Right lobe of liver (tissue), 6 donors: Measurements from ENCODE around the gene TIMP3. TPM values are rescaled to one million over a fixed set of nuclear protein-coding genes. Genes with fewer than 3 reads are reported as not detected.

Experiments
- ATAC-seq, 4 donors: fragments of 200-7000 bp; cut with Tn5 transposase; one replicate each; pipeline ENCODE4 v1.9.1; 2020; ENCODE audit warnings: mild to moderate bottlenecking in 4 of 4, moderate library complexity in 4 of 4
- DNase-seq, 3 donors: peaks; one replicate each; pipeline ENCODE4 v3.0.0-alpha.2; 2020
- H3K27ac ChIP-seq, 3 donors: fragments of 200-600 bp; one replicate each; pipeline ENCODE4 v1.8.0; 2022
- H3K27me3 ChIP-seq, 2 donors: fragments of 200-600 bp; one replicate each; pipeline ENCODE4 v1.8.0; 2022
- H3K36me3 ChIP-seq, 4 donors: fragments of 200-600 bp; sonication (generic) in 1 of 4; one replicate each; pipeline versions ENCODE4 v1.5.1 to v1.8.0; 2017 to 2022; ENCODE audit warnings: control low read depth in 1 of 4
- H3K4me1 ChIP-seq, 4 donors: fragments of 200-600 bp; sonication (generic) in 1 of 4; one replicate each; pipeline versions ENCODE4 v1.5.1 to v1.8.0; 2017 to 2022; ENCODE audit warnings: control low read depth in 1 of 4
- H3K4me3 ChIP-seq, 3 donors: fragments of 200-600 bp; one replicate each; pipeline ENCODE4 v1.8.0; 2022
- H3K9me3 ChIP-seq, 4 donors: fragments of 200-600 bp; sonication (generic) in 1 of 4; one replicate each; pipeline versions ENCODE4 v1.5.1 to v1.8.0; 2017 to 2022; ENCODE audit warnings: control low read depth in 1 of 4
- POLR2A ChIP-seq: fragments of 450-650 bp; IDR thresholded peaks from one replicate; pipeline ENCODE4 v1.6.1; 2017; ENCODE audit warnings: antibody characterized with exemption, mild to moderate bottlenecking
- whole genome bisulfite sequencing: methylation state at CpG from one replicate; pipeline ENCODE4 v1.1.6; 2018; ENCODE audit warnings: low coverage, low lambda C conversion rate; ENCODE audit not compliant: insufficient coverage; ENCODE audit errors: missing lambda C conversion rate; 5-methylcytosine and 5-hydroxymethylcytosine counted together
- intact Hi-C, 2 donors: fragments of 100-400 bp; cut with DNase I; formaldehyde crosslinking; loops; one replicate each; pipeline versions ENCODE4 v1.11.2 to v1.14.1; 2022
- total RNA-seq, 6 experiments: library from RNA; depleted of rRNA in 2 of 6; stranded (reverse); fragments of >200 nt in 2 of 6; fragmentation: NEBNext Ultra II Directional in 3 of 6; extraction: Animal tissue kit (Norgen Biotek cat#: 25700) in 3 of 6; gene quantifications; one replicate each; pipeline versions ENCODE4 v1.1.0 to v1.2.4, GENCODE V29; 2016 to 2023
- TF ChIP-seq, protein P1 (sequence below), 4 donors: fragments of 200-600 bp in 3 of 4; fragments of 450-650 bp in 1 of 4; IDR thresholded peaks; one replicate each; pipeline versions ENCODE4 v1.5.1 to v1.8.0; 2016 to 2022; ENCODE audit warnings: antibody characterized with exemption in 4 of 4, mild to moderate bottlenecking in 2 of 4
- donor health status: DM: no; HTN: yes; CAD: no.
- donor health status: DM: no; HTN: no; CAD: no.
- donor health status: DM: no; HTN: no; CAD: no.
- donor health status: DM: no; HTN: yes; CAD: no.
- donor health status: DM: no; HTN: yes; CAD: no.

Gene TIMP3
- total RNA-seq, 6 experiments from 2014 or later, result 21.9 to 58.6 (median 52.7) TPM

DNA sequence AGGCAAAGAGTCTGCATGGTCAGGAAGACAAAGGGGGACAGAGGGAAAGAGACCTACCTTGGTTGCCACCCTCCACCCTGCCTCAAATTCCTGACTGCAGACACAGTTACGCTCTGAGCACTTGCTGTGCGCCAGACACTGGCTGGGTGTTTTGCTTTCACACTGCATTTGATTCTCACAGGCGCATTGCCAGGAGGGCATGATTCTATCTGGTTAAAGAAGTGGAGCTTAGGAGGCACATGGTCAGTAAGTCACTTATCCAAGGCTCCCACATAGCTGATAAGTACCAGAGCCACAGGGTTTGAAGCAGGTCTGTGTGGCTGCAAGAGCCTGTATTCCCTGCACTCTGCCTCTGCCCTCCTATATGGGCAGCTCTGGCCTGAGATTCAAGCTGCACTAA, 103.9 kb downstream of the TIMP3 start:
- intact Hi-C loops, result no loop called here
- DNase-seq, result no peak
- TF ChIP-seq, protein P1, sequence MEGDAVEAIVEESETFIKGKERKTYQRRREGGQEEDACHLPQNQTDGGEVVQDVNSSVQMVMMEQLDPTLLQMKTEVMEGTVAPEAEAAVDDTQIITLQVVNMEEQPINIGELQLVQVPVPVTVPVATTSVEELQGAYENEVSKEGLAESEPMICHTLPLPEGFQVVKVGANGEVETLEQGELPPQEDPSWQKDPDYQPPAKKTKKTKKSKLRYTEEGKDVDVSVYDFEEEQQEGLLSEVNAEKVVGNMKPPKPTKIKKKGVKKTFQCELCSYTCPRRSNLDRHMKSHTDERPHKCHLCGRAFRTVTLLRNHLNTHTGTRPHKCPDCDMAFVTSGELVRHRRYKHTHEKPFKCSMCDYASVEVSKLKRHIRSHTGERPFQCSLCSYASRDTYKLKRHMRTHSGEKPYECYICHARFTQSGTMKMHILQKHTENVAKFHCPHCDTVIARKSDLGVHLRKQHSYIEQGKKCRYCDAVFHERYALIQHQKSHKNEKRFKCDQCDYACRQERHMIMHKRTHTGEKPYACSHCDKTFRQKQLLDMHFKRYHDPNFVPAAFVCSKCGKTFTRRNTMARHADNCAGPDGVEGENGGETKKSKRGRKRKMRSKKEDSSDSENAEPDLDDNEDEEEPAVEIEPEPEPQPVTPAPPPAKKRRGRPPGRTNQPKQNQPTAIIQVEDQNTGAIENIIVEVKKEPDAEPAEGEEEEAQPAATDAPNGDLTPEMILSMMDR (IDR thresholded peaks at IDR 0.05), result no peak

DNA sequence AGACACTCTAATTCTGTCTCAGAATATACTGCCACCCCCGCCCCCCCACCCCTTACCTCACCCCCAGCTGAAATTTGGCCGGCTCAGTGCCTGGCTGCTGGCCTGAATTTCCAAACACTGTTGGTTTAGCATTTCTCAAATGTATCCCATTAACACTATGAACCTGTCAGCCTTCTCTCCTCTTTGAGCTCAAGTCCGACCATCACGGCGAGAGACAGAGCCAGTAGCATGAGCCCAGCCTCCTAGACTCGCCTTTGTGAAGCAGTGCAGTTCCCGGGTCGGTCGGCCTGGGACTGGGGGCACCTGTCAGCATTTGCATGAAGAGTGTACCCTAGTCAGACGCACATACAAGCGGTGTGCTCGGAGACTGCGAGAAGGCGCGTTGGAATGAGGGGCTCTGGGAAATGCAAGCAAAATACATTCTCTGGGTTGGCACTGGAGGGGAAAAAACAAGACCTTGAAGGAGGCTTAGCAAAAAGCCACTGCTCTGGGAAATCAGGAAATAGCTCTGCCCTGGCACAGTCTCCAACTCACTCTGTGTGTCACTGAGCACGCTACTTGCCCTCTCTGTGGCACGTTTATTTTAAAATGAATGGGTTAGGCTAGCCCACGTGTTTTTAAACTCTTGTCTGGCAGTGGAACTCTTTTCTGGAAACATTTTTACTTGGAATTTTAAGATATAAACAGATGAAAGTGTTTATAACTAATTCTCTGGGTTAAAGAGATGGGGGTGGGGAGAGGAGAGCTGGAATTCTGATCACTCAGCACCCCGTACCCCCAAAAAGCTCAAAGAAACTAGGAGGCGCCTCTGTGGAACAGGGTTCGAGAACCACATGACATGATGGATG, 108.3 kb downstream of the TIMP3 start:
- Histone ChIP-seq H3K4me3 (no peak overlapping the region), H3K4me1 (no peaks in the 10 kb centered on the region), H3K27me3 (no peaks in the 10 kb centered on the region), H3K27ac (no peak overlapping the region), H3K9me3 (no peaks in the 10 kb centered on the region), H3K36me3 (no peaks in the 10 kb centered on the region)
- intact Hi-C loops, result no loop called here
- DNase-seq (no peak), ATAC-seq (no peak)
- no peak for TF ChIP-seq POLR2A
- TF ChIP-seq, protein P1 (IDR thresholded peaks at IDR 0.05), result no peak
- WGBS, result 58% methylated on average over 15 of the region's 21 CpGs

More for the DNA sequence above, 103.9 kb downstream of the TIMP3 start:
- Histone ChIP-seq H3K4me3 (no peak overlapping the region), H3K27me3 (no peaks in the 10 kb centered on the region), H3K36me3 (no peaks in the 10 kb centered on the region), H3K4me1 (no peaks in the 10 kb centered on the region), H3K9me3 (no peaks in the 10 kb centered on the region), H3K27ac (no peak overlapping the region)
- WGBS, result no CpG with 5 or more reads among the region's 3 CpGs
- no peak for ATAC-seq

DNA sequence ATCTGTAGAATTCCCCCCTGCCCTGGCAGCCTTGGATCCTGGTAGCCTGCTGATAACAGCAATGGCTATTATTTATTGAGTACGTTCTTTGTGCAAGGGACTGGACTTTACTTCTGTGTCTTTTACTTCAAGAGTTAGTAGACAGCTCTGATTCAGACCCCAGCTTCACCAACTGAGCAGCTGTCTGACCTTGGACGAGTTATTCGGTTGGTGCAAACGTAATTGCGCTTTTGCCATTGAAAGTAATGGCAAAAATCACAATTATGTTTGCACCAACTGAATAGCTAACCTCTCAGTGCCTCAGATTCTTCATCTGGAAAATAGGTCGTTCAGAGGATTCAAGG, 108.9 kb downstream of the TIMP3 start:
- Histone ChIP-seq H3K4me3 (no peak overlapping the region), H3K27me3 (no peaks in the 10 kb centered on the region), H3K36me3 (no peaks in the 10 kb centered on the region), H3K9me3 (no peaks in the 10 kb centered on the region), H3K27ac (no peak overlapping the region), H3K4me1 (no peaks in the 10 kb centered on the region)
- 65% methylated on average over 5 of the region's 6 CpGs for WGBS
- ATAC-seq (no peak), DNase-seq (no peak)
- intact Hi-C loops, result no loop called here
- no peak for TF ChIP-seq POLR2A
- TF ChIP-seq, protein P1 (IDR thresholded peaks at IDR 0.05), result no peak

DNA sequence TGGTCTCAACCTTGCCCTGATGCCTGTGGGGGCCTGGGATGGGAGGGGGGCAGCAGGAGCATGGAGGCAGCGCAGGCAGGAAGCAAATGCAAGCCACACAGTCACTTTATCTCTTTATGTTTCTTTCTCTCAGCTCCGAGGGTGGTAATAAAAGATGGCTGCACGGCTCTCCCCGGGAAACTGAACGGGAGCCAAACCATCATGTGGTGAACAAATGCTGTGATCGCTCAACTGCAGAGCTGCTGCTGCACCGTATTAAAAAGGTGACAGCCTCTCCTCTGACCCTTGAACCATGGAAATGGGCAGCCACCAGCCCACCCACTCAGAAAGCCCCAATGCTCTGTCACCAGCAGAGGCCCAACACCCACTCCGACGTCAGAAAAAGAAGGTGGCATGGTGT, 110.0 kb downstream of the TIMP3 start:
- no peak for ATAC-seq
- Histone ChIP-seq H3K27me3 (no peaks in the 10 kb centered on the region), H3K27ac (no peak overlapping the region), H3K36me3 (no peaks in the 10 kb centered on the region), H3K4me3 (no peak overlapping the region), H3K4me1 (no peaks in the 10 kb centered on the region), H3K9me3 (no peaks in the 10 kb centered on the region)
- TF ChIP-seq, protein P1 (IDR thresholded peaks at IDR 0.05), result no peak
- no peak for TF ChIP-seq POLR2A
- intact Hi-C loops, result no loop called here
- no peak for DNase-seq
- 43% methylated on average over 3 of the region's 9 CpGs for WGBS
